Prostate gland (tissue), 2 donors: ENCODE measurements around the gene GADD45G.

ENCODE experiments used
- POLR2A ChIP-seq: fragments of 450-650 bp; IDR thresholded peaks from one replicate; pipeline ENCODE4 v1.6.1; 2016; ENCODE audit warnings: antibody characterized with exemption, mild to moderate bottlenecking
- POLR2AphosphoS5 ChIP-seq: sonication (generic); formaldehyde crosslinking; IDR thresholded peaks from one replicate; pipeline ENCODE4 v1.6.1; 2017; ENCODE audit warnings: antibody characterized with exemption
- TF ChIP-seq, protein P1 (sequence below), 4 experiments: fragments of 200-600 bp in 2 of 4; fragments of 450-650 bp in 2 of 4; sonication (generic) in 2 of 4; IDR thresholded peaks; 1 replicate in 3 of 4; 2 replicates in 1 of 4; pipeline ENCODE4 v1.5.1; 2016 to 2019; ENCODE audit warnings: antibody characterized with exemption in 4 of 4, mild to moderate bottlenecking in 2 of 4, moderate library complexity in 2 of 4

DNA sequence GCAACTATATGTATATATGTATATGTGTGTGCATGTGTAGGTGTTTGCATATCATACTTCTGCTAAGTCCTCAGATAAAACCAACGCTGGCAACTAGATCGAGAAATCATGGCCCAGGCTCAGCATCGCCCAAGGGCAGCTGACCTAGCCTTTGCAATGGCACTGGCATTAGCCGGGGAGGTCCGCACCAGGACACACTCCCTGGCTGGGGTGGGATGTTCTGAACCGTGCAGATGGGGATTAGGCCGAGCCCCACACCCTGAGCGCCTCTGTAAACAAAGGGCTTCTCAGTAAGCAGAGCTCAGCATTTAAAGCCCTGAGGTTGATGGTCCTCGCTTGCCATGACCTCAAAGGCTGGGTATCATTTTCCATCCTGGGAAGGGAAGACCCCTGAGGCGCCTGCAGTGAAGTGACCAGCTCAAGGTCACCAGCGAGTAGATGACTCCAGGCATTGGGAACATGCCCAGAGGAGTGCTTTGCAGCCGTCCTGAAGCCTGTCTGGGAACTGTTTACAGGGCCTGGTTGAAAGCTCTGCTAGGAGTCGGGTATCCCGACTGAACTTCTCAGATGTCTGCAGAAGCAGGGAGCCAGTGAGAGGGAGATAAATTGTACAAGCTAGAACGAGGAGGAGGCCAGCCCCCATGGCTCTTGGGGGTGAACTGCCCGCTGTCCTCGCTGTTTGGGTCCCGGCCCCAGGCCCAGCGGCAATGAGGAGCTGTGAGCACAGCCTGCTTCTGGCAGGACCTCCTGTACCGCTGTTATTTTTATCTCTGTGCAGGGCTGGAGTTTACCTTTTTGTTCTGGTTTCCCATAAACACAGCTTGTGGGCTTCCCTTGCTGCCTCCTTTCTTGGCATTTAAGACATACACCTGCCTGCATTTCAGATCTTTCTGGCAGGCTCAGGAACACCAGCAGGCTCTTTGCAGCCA lies 18.4 kb downstream of the GADD45G start:
- TF ChIP-seq, protein P1, sequence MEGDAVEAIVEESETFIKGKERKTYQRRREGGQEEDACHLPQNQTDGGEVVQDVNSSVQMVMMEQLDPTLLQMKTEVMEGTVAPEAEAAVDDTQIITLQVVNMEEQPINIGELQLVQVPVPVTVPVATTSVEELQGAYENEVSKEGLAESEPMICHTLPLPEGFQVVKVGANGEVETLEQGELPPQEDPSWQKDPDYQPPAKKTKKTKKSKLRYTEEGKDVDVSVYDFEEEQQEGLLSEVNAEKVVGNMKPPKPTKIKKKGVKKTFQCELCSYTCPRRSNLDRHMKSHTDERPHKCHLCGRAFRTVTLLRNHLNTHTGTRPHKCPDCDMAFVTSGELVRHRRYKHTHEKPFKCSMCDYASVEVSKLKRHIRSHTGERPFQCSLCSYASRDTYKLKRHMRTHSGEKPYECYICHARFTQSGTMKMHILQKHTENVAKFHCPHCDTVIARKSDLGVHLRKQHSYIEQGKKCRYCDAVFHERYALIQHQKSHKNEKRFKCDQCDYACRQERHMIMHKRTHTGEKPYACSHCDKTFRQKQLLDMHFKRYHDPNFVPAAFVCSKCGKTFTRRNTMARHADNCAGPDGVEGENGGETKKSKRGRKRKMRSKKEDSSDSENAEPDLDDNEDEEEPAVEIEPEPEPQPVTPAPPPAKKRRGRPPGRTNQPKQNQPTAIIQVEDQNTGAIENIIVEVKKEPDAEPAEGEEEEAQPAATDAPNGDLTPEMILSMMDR (IDR thresholded peaks at IDR 0.05), result no peak
- TF ChIP-seq POLR2A, result no peak
- TF ChIP-seq POLR2AphosphoS5, result peak; percentile 83
